Measurements from ENCODE around the gene ADAMTSL2. TPM values are rescaled to one million over a fixed set of nuclear protein-coding genes. Genes with fewer than 3 reads are reported as not detected.

The ADAMTSL2 gene
- total RNA-seq, 1 donor from 2014 or later, result 0.54 TPM

DNA sequence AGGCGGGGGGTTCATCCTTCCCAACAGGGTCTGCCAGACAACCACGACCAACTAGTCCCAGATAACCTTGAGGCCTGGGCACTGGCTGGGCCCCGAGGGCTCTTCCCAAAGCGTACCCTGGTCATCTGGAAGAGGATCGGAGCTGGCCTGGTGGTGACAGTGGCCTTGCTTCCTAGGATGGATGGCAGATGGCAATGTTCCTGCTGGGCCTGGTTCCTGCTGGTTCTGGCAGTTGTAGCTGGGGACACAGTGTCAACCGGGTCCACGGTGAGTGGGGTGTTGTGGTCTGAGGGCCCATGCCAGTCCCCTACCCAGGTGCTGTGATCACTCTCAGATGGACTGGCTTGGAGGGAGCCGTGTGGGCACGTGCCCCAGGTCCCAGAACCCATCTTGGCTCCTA lies 2.0 kb downstream of the ADAMTSL2 start:
- Histone ChIP-seq H3K4me3 (ENCODE audit: low read depth, low read length) (no peak overlapping the region), H3K27me3 (ENCODE audit: control insufficient read depth, insufficient read depth, low read length) (peaks cover 81% of the 10 kb centered on the region), H3K36me3 (ENCODE audit: control insufficient read depth, insufficient read depth, low read length) (no peaks in the 10 kb centered on the region)
- no peak for DNase-seq (ENCODE audit: low read depth)
- TF ChIP-seq, protein P1, sequence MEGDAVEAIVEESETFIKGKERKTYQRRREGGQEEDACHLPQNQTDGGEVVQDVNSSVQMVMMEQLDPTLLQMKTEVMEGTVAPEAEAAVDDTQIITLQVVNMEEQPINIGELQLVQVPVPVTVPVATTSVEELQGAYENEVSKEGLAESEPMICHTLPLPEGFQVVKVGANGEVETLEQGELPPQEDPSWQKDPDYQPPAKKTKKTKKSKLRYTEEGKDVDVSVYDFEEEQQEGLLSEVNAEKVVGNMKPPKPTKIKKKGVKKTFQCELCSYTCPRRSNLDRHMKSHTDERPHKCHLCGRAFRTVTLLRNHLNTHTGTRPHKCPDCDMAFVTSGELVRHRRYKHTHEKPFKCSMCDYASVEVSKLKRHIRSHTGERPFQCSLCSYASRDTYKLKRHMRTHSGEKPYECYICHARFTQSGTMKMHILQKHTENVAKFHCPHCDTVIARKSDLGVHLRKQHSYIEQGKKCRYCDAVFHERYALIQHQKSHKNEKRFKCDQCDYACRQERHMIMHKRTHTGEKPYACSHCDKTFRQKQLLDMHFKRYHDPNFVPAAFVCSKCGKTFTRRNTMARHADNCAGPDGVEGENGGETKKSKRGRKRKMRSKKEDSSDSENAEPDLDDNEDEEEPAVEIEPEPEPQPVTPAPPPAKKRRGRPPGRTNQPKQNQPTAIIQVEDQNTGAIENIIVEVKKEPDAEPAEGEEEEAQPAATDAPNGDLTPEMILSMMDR (IDR thresholded peaks at IDR 0.05; ENCODE audit: insufficient read depth, low read length, poor library complexity, severe bottlenecking), result no peak

DNA sequence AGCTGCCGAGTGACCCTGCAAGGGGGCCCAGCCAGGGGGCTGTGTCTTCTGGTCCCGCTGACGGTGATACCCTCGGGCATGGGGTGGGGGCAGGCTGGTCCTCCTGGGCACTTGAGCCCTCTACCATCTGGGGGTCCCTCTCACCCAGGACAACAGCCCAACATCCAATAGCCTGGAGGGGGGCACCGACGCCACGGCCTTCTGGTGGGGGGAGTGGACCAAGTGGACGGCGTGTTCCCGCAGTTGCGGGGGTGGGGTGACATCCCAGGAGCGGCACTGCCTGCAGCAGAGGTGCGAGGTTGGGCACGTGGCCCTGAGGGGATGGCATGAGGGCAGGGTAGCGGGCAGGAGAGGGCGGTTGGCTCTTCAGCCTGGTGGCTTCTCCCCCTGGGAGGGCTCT lies 2.8 kb downstream of the ADAMTSL2 start:
- H3K27me3 ChIP-seq (ENCODE audit: control insufficient read depth, insufficient read depth, low read length), result peaks cover 83% of the 10 kb centered on the region
- TF ChIP-seq, protein P1 (IDR thresholded peaks at IDR 0.05; ENCODE audit: insufficient read depth, low read length, poor library complexity, severe bottlenecking), result no peak
- no peak for DNase-seq (ENCODE audit: low read depth)
- no peaks in the 10 kb centered on the region for H3K36me3 ChIP-seq (ENCODE audit: control insufficient read depth, insufficient read depth, low read length)
- no peak overlapping the region for H3K4me3 ChIP-seq (ENCODE audit: low read depth, low read length)

DNA sequence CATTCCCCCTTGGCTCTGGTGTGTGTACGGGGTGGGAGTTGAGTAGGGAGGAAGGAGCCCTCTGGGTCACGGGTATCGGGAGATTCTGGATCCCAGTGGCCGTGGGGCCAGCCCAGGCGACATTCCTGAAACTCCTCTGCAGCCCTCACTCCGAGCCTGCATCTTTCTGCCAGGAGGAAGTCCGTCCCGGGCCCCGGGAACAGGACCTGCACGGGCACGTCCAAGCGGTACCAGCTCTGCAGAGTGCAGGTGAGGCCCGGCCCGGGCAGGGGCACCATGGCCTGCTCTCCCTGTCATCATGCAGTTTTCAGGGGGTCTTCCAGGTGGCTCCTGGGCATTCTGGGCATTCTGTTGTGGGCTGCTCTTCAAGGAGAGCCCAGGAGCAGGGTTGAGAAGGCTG lies 3.7 kb downstream of the ADAMTSL2 start:
- H3K36me3 ChIP-seq (ENCODE audit: control insufficient read depth, insufficient read depth, low read length), result no peaks in the 10 kb centered on the region
- TF ChIP-seq, protein P1 (IDR thresholded peaks at IDR 0.05; ENCODE audit: insufficient read depth, low read length, poor library complexity, severe bottlenecking), result no peak
- H3K27me3 ChIP-seq (ENCODE audit: control insufficient read depth, insufficient read depth, low read length), result peaks cover 76% of the 10 kb centered on the region
- DNase-seq (ENCODE audit: low read depth), result no peak
- no peak overlapping the region for H3K4me3 ChIP-seq (ENCODE audit: low read depth, low read length)

GRCh38 chr9:133538851-133539833 lies 4.6 kb downstream of the ADAMTSL2 start:
- Histone ChIP-seq H3K27me3 (ENCODE audit: control insufficient read depth, insufficient read depth, low read length) (peaks cover 67% of the 10 kb centered on the region), H3K4me3 (ENCODE audit: low read depth, low read length) (no peak overlapping the region), H3K36me3 (ENCODE audit: control insufficient read depth, insufficient read depth, low read length) (no peaks in the 10 kb centered on the region)
- TF ChIP-seq, protein P1 (IDR thresholded peaks at IDR 0.05; ENCODE audit: insufficient read depth, low read length, poor library complexity, severe bottlenecking), result no peak
- no peak for DNase-seq (ENCODE audit: low read depth)

DNA sequence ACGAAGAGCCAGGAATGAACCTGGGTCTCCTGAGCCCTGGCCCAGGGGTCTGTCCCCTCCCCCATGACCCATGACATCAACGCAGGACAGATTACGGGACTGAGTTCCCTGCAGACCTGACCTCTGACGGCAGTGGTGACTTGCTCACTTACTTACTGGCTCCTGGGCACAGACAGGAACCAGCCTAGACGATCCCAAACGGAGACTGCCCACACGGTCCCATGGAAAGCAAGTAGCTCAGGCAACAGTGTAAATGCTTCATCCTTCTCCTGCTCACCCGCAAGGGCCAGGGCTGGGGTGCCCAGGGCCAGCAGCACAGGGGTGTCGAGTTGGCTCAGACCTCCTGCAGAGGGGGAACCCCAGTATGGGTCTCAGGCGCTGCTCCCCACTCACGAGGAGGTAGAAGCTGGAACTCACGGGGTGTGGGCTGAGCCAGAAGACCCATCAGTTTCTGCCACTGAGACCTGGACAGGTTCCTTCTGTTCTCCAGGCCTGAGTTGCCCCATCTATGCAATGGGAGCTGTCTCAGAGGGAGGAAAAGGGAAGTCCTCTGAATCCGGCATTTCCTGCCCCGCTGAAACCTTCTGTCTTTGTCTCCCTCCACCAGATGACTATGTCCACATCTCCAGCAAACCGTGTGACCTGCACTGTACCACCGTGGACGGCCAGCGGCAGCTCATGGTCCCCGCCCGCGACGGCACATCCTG lies 5.6 kb downstream of the ADAMTSL2 start:
- TF ChIP-seq, protein P1 (IDR thresholded peaks at IDR 0.05; ENCODE audit: insufficient read depth, low read length, poor library complexity, severe bottlenecking), result no peak
- no peak overlapping the region for H3K4me3 ChIP-seq (ENCODE audit: low read depth, low read length)
- no peak for DNase-seq (ENCODE audit: low read depth)
- no peaks in the 10 kb centered on the region for H3K36me3 ChIP-seq (ENCODE audit: control insufficient read depth, insufficient read depth, low read length)
- H3K27me3 ChIP-seq (ENCODE audit: control insufficient read depth, insufficient read depth, low read length), result peaks cover 61% of the 10 kb centered on the region

All from kidney epithelial cell (primary cell).